ENCODE data around the gene VPS36.
"Not testable (repeated sequence)": the region's sequence is repeated elsewhere in the genome, so short reads cannot be mapped to it uniquely, and the experiment has no call there.

The VPS36 gene

GRCh38 chr13:52428295-52428694 lies 22.1 kb downstream of the VPS36 start:
- DNase-seq (ENCODE audit: low read depth): no peak
- TF ChIP-seq, protein P1, sequence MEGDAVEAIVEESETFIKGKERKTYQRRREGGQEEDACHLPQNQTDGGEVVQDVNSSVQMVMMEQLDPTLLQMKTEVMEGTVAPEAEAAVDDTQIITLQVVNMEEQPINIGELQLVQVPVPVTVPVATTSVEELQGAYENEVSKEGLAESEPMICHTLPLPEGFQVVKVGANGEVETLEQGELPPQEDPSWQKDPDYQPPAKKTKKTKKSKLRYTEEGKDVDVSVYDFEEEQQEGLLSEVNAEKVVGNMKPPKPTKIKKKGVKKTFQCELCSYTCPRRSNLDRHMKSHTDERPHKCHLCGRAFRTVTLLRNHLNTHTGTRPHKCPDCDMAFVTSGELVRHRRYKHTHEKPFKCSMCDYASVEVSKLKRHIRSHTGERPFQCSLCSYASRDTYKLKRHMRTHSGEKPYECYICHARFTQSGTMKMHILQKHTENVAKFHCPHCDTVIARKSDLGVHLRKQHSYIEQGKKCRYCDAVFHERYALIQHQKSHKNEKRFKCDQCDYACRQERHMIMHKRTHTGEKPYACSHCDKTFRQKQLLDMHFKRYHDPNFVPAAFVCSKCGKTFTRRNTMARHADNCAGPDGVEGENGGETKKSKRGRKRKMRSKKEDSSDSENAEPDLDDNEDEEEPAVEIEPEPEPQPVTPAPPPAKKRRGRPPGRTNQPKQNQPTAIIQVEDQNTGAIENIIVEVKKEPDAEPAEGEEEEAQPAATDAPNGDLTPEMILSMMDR (conservative IDR thresholded peaks at IDR 0.05; ENCODE audit: control insufficient read depth, insufficient read depth, low read depth, low read length): no peak

DNA sequence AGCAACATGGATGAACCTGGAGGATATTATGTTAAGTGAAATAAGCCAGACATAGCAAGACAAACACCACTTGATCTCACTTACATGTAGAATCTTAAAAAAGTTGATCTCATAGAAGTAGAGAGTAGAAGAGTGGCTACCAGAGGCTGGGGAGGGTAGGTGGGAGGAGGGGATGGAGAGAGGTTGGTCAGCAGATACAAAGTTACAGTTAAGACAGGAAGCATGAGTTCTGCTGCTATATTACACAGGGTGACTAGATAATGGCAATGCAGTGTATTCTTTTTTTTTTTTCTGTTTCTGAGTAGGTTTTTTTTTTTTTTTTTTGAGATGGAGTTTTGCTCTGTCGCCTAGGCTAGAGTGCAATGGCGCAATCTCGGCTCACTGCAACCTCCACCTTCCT lies 29.2 kb downstream of the VPS36 start:
- no peak for DNase-seq (ENCODE audit: low read depth)
- no peak overlapping the region for H3K4me3 ChIP-seq (ENCODE audit: control insufficient read depth, low read depth, low read length)
- TF ChIP-seq, protein P1 (conservative IDR thresholded peaks at IDR 0.05; ENCODE audit: control insufficient read depth, insufficient read depth, low read depth, low read length): no peak

More at GRCh38 chr13:52428295-52428694, 22.1 kb downstream of the VPS36 start:
- no peak overlapping the region for H3K4me3 ChIP-seq (ENCODE audit: control insufficient read depth, low read depth, low read length)

- TF ChIP-seq, protein P1 (conservative IDR thresholded peaks at IDR 0.05; ENCODE audit: control insufficient read depth, insufficient read depth, low read depth, low read length): no peak
Observed at GRCh38 chr13:52419080-52419479, 31.4 kb downstream of the VPS36 start.

GRCh38 chr13:52414963-52415362 lies 35.5 kb downstream of the VPS36 start:
- H3K4me3 ChIP-seq (ENCODE audit: control insufficient read depth, low read depth, low read length): no peak overlapping the region
- peak; percentile 54 for DNase-seq (ENCODE audit: low read depth)
- TF ChIP-seq, protein P1 (conservative IDR thresholded peaks at IDR 0.05; ENCODE audit: control insufficient read depth, insufficient read depth, low read depth, low read length): no peak

More at GRCh38 chr13:52419080-52419479, 31.4 kb downstream of the VPS36 start:
- no peak for DNase-seq (ENCODE audit: low read depth)
- H3K4me3 ChIP-seq (ENCODE audit: control insufficient read depth, low read depth, low read length): no peak overlapping the region

- no peak for DNase-seq (ENCODE audit: low read depth)
- TF ChIP-seq, protein P1 (conservative IDR thresholded peaks at IDR 0.05; ENCODE audit: control insufficient read depth, insufficient read depth, low read depth, low read length): no peak
- H3K4me3 ChIP-seq (ENCODE audit: control insufficient read depth, low read depth, low read length): no peak overlapping the region
Observed at GRCh38 chr13:52414051-52414450, 36.4 kb downstream of the VPS36 start.

DNA sequence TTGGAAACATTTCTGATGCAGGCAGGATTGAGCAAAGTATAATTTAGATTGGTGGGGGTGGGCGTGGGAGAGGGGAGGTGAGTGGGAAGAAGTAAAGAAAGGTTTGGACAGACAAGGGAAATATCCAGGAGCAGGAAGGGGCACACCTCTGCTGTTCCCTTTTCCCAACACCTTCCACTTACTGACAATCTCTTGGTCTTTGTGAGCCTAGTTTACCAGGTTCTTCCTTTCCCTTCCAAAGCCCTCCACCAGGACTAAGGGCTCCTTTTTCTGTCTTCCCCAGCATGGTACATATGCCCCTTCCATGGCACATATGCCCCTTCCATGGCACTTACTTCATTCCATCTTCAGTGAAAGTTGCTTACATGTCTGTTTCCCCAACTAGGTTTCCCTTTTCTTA lies 38.3 kb downstream of the VPS36 start:
- no peak for DNase-seq (ENCODE audit: low read depth)
- H3K4me3 ChIP-seq (ENCODE audit: control insufficient read depth, low read depth, low read length): no peak overlapping the region
- TF ChIP-seq, protein P1 (conservative IDR thresholded peaks at IDR 0.05; ENCODE audit: control insufficient read depth, insufficient read depth, low read depth, low read length): no peak

- peak; percentile 87 for DNase-seq (ENCODE audit: low read depth)
- no peak overlapping the region for H3K4me3 ChIP-seq (ENCODE audit: control insufficient read depth, low read depth, low read length)
- TF ChIP-seq, protein P1 (conservative IDR thresholded peaks at IDR 0.05; ENCODE audit: control insufficient read depth, insufficient read depth, low read depth, low read length): no peak
Observed at GRCh38 chr13:52411629-52412028, 38.8 kb downstream of the VPS36 start.

DNA sequence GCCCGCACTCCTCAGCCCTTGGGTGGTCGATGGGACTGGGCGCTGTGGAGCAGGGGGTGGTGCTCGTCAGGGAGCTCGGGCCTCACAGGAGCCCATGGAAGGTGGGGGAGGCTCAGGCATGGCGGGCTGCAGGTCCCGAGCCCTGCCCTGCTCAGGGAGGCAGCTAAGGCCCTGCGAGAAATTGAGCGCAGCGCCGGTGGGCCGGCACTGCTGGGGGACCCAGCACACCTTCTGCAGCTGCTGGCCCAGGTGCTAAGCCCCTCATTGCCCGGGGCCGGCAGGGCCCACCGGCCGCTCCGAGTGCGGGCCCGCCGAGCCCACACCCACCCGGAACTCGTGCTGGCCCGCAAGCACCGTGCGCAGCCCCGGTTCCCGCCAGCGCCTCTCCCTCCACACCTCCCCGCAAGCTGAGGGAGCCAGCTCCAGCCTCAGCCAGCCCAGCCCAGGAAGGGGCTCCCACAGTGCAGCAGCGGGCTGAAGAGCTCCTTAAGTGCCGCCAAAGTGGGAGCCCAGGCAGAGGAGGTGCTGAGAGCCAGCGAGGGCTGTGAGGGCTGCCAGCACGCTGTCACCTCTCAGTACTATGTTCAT lies 42.3 kb downstream of the VPS36 start:
- not testable (repeated sequence) for DNase-seq (ENCODE audit: low read depth); H3K4me3 ChIP-seq (ENCODE audit: control insufficient read depth, low read depth, low read length)

DNA sequence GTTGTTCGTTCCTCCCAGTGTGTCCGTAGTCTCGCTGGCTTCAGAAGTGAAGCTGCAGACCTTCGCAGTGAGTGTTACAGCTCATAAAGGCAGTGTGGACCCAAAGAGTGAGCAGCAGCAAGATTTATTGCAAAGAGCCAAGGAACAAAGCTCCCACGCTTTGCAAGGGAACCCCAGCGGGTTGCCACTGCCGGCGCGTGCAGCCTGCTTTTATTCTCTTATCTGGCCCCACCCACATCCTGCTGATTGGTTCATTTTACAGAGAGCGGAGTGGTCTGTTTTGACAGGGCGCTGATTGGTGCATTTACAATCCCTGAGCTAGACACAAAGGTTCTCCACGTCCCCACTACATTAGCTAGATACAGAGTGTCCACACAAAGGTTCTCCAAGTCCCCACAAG lies 43.0 kb downstream of the VPS36 start:
- H3K4me3 ChIP-seq (ENCODE audit: control insufficient read depth, low read depth, low read length); DNase-seq (ENCODE audit: low read depth): not testable (repeated sequence)

Data from fibroblast of mammary gland (primary cell).